HG02943 (cell line): ENCODE results near the gene PTBP3.

ENCODE experiments used
- ATAC-seq: cut with Tn5 transposase; IDR thresholded peaks from one replicate; pipeline ENCODE4 v1.9.1; 2021; ENCODE audit warnings: mild to moderate bottlenecking, low read depth, moderate library complexity; ENCODE audit not compliant: unreplicated experiment

PTBP3 gene

GRCh38 chr9:112174965-112175795 lies 158.2 kb downstream of the PTBP3 start, which contains the start of gene SUSD1:
SUSD1 (minus strand) TSS chr9:112175297; CDS start chr9:112175235, 62 bp downstream.
- ATAC-seq, result peak; percentile 41

- ATAC-seq, result peak; percentile 92
Measured at GRCh38 chr9:112174222-112174964, 159.0 kb downstream of the PTBP3 start.

- ATAC-seq, result no peak
Measured at GRCh38 chr9:112173489-112174221, 159.8 kb downstream of the PTBP3 start.

- no peak for ATAC-seq
Measured at GRCh38 chr9:112170968-112171367, 162.5 kb downstream of the PTBP3 start.

GRCh38 chr9:112170235-112170634 lies 163.2 kb downstream of the PTBP3 start:
- no peak for ATAC-seq

- no peak for ATAC-seq
Measured at GRCh38 chr9:112169368-112169767, 164.1 kb downstream of the PTBP3 start.

- no peak for ATAC-seq
Measured at GRCh38 chr9:112168197-112168596, 165.2 kb downstream of the PTBP3 start.
